NCI-H2227 (cell line): ENCODE measurements around the gene KIF9.
"Not testable (repeated sequence)": the region's sequence is repeated elsewhere in the genome, so short reads cannot be mapped to it uniquely, and the experiment has no call there.

Experiments used
- DNase-seq: peaks from one replicate; lab custom pipeline; 2025; ENCODE audit not compliant: unreplicated experiment; lab: John Stamatoyannopoulos, UW

Gene KIF9

DNA sequence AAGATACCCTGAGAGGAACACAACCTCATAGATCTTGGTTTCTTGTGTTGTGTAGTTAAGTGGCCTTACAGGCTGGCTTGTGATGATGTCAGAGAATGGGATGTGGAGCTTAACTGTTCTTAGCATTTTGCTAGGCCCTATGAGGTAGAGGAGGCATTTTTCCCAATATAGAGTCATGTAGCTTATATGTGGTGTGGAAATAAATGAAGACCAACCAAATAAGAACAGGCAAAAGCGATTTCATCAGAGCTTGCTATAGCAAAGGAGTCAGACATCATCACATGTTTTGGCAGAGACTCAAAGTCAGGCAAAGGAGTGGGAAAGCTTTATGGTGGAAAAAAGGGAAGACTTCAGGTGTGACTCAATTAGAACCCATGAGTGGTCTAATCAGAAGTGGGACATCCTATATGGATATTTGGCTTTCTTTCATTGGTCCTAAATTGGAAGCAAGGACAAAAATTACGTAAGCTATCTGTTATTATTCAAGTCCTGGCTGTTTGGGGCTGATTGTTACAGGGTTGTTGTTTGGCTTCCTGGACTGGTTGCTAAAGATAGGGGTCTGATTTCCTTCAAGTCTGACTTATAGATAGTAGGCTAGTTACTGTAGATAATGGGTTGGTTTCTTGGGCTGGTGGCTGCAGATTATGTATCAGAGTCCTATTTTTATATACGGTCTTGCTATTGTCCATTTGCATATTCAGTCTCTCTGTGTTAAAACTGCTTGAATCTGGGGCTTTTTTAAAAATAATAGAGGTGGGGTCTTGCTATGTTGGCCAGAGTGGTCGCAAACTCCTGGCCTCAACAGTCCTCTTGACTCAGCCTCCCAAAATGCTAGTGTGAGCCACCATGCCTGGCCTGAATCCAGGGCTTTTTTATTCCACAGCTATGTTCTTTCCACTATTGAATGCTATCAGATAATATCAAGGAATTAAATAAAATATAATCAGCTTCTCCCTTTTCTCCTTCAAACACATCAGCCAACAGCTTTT is 88.4 kb downstream of the KIF9 start:
- no peak for DNase-seq

DNA sequence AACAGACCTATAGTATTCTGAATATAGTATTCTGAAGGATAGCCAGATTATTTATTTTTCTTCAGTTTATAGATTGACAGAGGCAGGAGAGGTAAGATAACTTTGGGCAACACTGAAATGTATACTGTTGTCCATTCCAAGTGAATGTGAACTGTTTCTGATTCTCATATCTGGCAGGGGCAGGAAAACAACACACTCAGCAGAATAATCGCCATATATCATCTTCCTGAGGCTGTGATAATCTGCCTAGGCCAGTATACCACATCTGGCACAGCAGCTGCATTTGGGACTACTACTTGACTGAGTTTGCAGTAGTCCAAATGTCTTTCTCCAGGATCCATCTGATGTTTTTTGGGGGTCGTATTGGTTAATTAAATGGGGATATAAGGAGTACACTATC is 96.3 kb downstream of the KIF9 start:
- DNase-seq = no peak

DNA sequence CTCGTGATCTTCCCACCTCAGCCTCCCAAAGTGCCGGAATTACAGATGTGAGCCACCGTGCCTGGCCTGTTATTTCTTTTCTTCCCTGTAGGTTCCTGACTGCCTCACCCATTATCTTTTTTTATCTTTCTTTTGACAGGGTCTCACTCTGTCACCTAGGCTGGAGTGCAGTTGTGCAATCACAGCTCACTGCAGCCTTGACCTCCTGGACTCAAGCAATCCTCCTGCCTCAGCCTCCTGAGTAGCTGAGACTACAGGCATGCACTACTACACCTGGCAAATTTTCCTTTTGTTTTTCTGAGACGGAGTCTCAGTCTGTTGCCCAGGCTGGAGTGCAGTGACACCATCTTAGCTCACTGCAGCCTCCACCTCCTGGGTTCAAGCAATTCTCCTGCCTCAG is 100.9 kb downstream of the KIF9 start:
- not testable (repeated sequence) for DNase-seq

DNA sequence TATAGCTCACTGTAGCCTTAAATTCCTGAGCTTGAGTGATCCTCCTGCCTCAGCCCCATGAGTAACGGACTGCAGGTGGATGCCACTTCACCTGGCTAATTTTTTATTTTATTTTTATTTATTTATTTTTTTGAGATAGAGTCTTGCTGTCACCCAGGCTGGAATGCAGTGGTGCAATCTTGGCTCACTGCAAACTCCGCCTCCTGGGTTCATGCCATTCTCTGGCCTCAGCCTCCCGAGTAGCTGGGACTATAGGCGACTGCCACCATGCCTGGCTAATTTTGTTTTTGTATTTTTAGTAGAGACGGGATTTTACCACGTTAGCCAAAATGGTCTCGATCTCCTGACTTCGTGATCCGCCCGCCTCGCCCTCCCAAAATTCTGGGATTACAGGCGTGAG is 102.6 kb downstream of the KIF9 start:
- DNase-seq = not testable (repeated sequence)
